ENCODE data around the gene SH3D21.

SH3D21 gene

GRCh38 chr1:36284517-36284916 lies 21.7 kb upstream of the SH3D21 start:
- no peak overlapping the region for H3K4me3 ChIP-seq (ENCODE audit: low read length)
- H3K4me1 ChIP-seq (ENCODE audit: control insufficient read depth, low read length): peaks cover 20% of the 10 kb centered on the region
- H3K79me2 ChIP-seq (ENCODE audit: control insufficient read depth, low read length): peaks cover 71% of the 10 kb centered on the region
- peaks cover 88% of the 10 kb centered on the region for H3K36me3 ChIP-seq (ENCODE audit: control insufficient read depth, low read length)
- H3K4me2 ChIP-seq (ENCODE audit: low read length): 0 out of 2 replicates have a peak overlapping the region, but pooled peaks have one; percentile 12
- H3K27me3 ChIP-seq (ENCODE audit: control insufficient read depth, low read length): no peaks in the 10 kb centered on the region
- H3K9me2 ChIP-seq (replicated peaks; ENCODE audit: control insufficient read depth, low read length): no peaks in the 10 kb centered on the region
- peaks cover 48% of the 10 kb centered on the region for H3F3A ChIP-seq (ENCODE audit: control insufficient read depth, insufficient read depth)
- H3K27ac ChIP-seq (ENCODE audit: low read depth, low read length): peak overlapping the region; percentile 38
- TF ChIP-seq EZH2phosphoT487 (IDR thresholded peaks at IDR 0.05; ENCODE audit: borderline replicate concordance, low read length): no peak
- TF ChIP-seq CTCF (IDR thresholded peaks at IDR 0.05; ENCODE audit: low read depth, low read length, poor library complexity, severe bottlenecking): no peak
- H3K9me3 ChIP-seq (ENCODE audit: control insufficient read depth, insufficient read depth, low read length): no peaks in the 10 kb centered on the region
- peaks cover 22% of the 10 kb centered on the region; the same call in 1 of the 2 replicates for H4K20me1 ChIP-seq (ENCODE audit: control insufficient read depth, insufficient read depth, low read depth, low read length)

- peaks cover 88% of the 10 kb centered on the region for H3K36me3 ChIP-seq (ENCODE audit: control insufficient read depth, low read length)
- peaks cover 63% of the 10 kb centered on the region for H3K79me2 ChIP-seq (ENCODE audit: control insufficient read depth, low read length)
- no peaks in the 10 kb centered on the region for H3K9me3 ChIP-seq (ENCODE audit: control insufficient read depth, insufficient read depth, low read length)
- H4K20me1 ChIP-seq (ENCODE audit: control insufficient read depth, insufficient read depth, low read depth, low read length): peaks cover 22% of the 10 kb centered on the region; the same call in 1 of the 2 replicates
- no peak overlapping the region for H3K4me2 ChIP-seq (ENCODE audit: low read length)
- H3K4me1 ChIP-seq (ENCODE audit: control insufficient read depth, low read length): peaks cover 20% of the 10 kb centered on the region
- H3F3A ChIP-seq (ENCODE audit: control insufficient read depth, insufficient read depth): peaks cover 46% of the 10 kb centered on the region
- no peaks in the 10 kb centered on the region for H3K27me3 ChIP-seq (ENCODE audit: control insufficient read depth, low read length)
- TF ChIP-seq CTCF (IDR thresholded peaks at IDR 0.05; ENCODE audit: low read depth, low read length, poor library complexity, severe bottlenecking) (peak; percentile 86), EZH2phosphoT487 (IDR thresholded peaks at IDR 0.05; ENCODE audit: borderline replicate concordance, low read length) (no peak)
- H3K4me3 ChIP-seq (ENCODE audit: low read length): no peak overlapping the region
- no peak overlapping the region; the same call in 1 of the 2 replicates for H3K27ac ChIP-seq (ENCODE audit: low read depth, low read length)
- H3K9me2 ChIP-seq (replicated peaks; ENCODE audit: control insufficient read depth, low read length): no peaks in the 10 kb centered on the region
These were observed 20.6 kb upstream of the SH3D21 start for GRCh38 chr1:36285443-36286101.

DNA sequence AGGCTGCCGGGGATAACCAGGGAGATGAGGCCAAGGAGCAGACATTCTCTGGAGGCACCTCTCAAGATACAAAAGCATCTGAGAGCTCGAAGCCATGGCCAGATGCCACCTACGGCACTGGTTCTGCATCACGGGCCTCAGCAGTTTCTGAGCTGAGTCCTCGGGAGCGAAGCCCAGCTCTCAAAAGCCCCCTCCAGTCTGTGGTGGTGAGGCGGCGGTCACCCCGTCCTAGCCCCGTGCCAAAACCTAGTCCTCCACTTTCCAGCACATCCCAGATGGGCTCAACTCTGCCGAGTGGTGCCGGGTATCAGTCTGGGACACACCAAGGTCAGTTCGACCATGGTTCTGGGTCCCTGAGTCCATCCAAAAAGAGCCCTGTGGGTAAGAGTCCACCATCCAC lies 19.4 kb upstream of the SH3D21 start:
- H3K27ac ChIP-seq (ENCODE audit: low read depth, low read length): no peak overlapping the region
- peaks cover 96% of the 10 kb centered on the region for H3K36me3 ChIP-seq (ENCODE audit: control insufficient read depth, low read length)
- H3K9me3 ChIP-seq (ENCODE audit: control insufficient read depth, insufficient read depth, low read length): no peaks in the 10 kb centered on the region
- H4K20me1 ChIP-seq (ENCODE audit: control insufficient read depth, insufficient read depth, low read depth, low read length): peaks cover 22% of the 10 kb centered on the region; the same call in 1 of the 2 replicates
- peaks cover 43% of the 10 kb centered on the region for H3F3A ChIP-seq (ENCODE audit: control insufficient read depth, insufficient read depth)
- TF ChIP-seq EZH2phosphoT487 (IDR thresholded peaks at IDR 0.05; ENCODE audit: borderline replicate concordance, low read length) (no peak), CTCF (IDR thresholded peaks at IDR 0.05; ENCODE audit: low read depth, low read length, poor library complexity, severe bottlenecking) (no peak)
- peaks cover 20% of the 10 kb centered on the region for H3K4me1 ChIP-seq (ENCODE audit: control insufficient read depth, low read length)
- H3K27me3 ChIP-seq (ENCODE audit: control insufficient read depth, low read length): no peaks in the 10 kb centered on the region
- peaks cover 62% of the 10 kb centered on the region for H3K79me2 ChIP-seq (ENCODE audit: control insufficient read depth, low read length)
- H3K4me3 ChIP-seq (ENCODE audit: low read length): no peak overlapping the region
- H3K4me2 ChIP-seq (ENCODE audit: low read length): no peak overlapping the region
- no peaks in the 10 kb centered on the region for H3K9me2 ChIP-seq (replicated peaks; ENCODE audit: control insufficient read depth, low read length)

Data from DOHH2 (cell line).